Loucy (cell line): Measurements from ENCODE around the gene PLEKHA7.

Experiments
- CTCF ChIP-seq: fragments of 200-600 bp; sonication (generic); conservative IDR thresholded peaks from 2 replicates; pipeline ENCODE4 v1.5.1; 2014; ENCODE audit warnings: mild to moderate bottlenecking, antibody characterized with exemption, low read length
- EZH2phosphoT487 ChIP-seq: fragments of 200-600 bp; IDR thresholded peaks from 2 replicates; pipeline ENCODE4 v1.6.1; 2018; ENCODE audit warnings: antibody characterized with exemption, mild to moderate bottlenecking, moderate library complexity, borderline replicate concordance

GRCh38 chr11:16737818-16738192 is 276.4 kb downstream of the PLEKHA7 start:
- TF ChIP-seq CTCF (no peak), EZH2phosphoT487 (no peak)
